Right lung (tissue), 5 donors: Measurements from ENCODE around the gene NR2E3. TPM values are rescaled to one million over a fixed set of nuclear protein-coding genes. Genes with fewer than 3 reads are reported as not detected.

Source experiments
- DNase-seq, 2 donors: peaks; one replicate each; pipeline ENCODE4 v3.0.0-alpha.2; 2013
- polyA plus RNA-seq, 5 donors: library from polyadenylated mRNA; unstranded; fragments of 120-200 nt; gene quantifications; one replicate each; pipeline versions ENCODE4 v1.2.1 to v1.2.3, GENCODE V29; 2013; ENCODE audit warnings: inconsistent platforms in 1 of 5, low replicate concordance in 1 of 5; ENCODE audit not compliant: insufficient read length in 5 of 5, insufficient read depth in 1 of 5

The NR2E3 gene
- polyA plus RNA-seq, 5 donors, result 0.56 to 0.97 (median 0.60) TPM

DNA sequence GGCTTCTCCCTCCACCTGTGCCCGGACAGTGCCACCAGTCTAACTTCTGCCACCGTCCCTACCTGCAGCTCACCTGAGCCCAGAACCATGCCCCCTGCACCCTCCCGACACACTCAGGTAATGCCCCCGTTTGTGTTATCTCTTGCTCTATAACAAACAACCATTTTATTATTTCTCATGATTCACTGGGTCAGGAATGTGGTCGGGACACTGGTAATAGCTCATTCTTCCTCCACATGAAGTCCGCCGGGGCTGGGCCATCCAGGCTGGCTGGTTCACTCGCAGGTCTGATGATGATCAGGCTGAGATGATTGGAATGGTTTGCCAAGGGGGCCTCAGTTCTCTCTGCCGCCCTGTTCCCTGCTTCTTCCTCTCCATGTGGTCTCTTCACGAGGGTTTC, 20.3 kb upstream of the NR2E3 start:
- DNase-seq, result no peak

- no peak for DNase-seq
Observed at GRCh38 chr15:71791975-71792374, 18.4 kb upstream of the NR2E3 start.

GRCh38 chr15:71792521-71792920, 17.8 kb upstream of the NR2E3 start:
- DNase-seq, result no peak

GRCh38 chr15:71798641-71799040, 11.7 kb upstream of the NR2E3 start:
- no peak for DNase-seq

GRCh38 chr15:71800190-71800589, 10.2 kb upstream of the NR2E3 start:
- no peak for DNase-seq

DNA sequence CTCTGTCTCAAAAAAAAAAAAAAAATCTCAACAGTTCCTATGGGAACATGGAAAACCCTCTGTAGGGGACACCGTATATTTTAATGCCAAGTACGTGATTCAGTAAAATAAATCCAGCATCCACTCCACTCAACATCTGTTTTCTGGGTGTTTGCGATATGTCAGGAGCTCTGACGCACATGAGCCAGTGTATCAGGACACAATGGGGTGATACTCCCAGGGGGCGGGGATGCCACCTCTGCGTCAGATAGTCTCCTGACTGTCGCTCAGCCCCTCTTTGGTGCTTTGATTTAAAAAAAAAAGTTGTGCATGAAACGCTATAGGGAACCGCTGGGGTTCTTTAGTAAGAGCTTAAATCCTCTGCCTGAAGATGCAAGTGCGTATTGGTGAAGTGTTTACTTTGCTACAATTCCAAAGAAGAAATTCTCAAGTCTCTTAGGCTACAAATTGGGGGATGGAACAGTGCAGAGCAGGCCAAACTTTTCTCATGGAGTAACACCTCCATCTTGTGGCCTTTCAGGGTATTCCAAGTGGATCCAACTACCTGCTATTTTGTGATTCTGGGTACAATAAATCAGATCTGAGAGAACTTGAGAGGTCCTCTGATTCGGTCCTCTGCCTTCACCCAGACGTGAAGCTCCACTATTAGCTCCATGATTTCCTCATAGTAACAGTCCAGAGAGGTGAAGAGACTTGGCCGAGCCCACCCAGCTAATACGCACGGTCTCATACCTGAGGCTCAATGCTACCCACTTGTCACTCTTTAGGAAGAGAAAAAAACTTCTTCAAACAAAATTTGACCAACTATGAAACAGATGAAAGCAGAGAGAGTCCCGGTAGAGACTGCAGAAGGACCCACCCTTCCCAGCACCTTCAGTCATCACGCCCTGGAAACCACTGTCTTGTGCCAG, 9.3 kb upstream of the NR2E3 start:
- peak; percentile 71 to 80 for DNase-seq

GRCh38 chr15:71801935-71802655, 8.3 kb upstream of the NR2E3 start:
- DNase-seq, result no peak

GRCh38 chr15:71802770-71803169, 7.6 kb upstream of the NR2E3 start:
- DNase-seq, result no peak

GRCh38 chr15:71804226-71804625, 6.1 kb upstream of the NR2E3 start:
- DNase-seq, result no peak

- no peak for DNase-seq
Observed at GRCh38 chr15:71804695-71805470, 5.5 kb upstream of the NR2E3 start.

GRCh38 chr15:71806452-71806931, 3.9 kb upstream of the NR2E3 start:
- peak; percentile 29 to 32 for DNase-seq

DNA sequence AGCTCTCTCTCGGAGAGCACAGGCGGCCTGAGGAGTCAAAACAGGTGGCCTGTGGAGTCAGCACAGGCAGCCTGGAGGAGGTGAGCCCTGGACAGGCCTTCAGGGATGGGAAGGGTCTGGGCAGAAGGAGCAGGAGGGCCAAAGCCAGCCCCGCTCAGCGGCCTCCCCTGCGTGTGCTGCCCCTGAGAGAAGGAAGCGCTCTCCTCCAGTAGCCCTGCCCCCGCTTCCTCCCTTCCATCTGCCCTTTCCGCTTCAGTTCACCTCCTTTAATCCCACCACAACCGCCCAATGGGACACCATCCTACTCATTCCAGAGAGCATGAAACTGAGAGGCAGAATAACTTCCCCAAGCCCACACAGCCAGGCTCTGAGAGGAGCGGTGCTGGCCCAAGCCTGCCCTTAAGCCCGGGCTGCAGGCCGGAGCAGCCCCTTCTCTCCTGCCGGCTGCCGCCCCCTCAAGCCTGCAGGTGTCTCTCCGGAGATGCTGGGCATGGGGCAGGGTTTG, 3.2 kb upstream of the NR2E3 start:
- DNase-seq, result no peak

- no peak for DNase-seq
Observed at GRCh38 chr15:71807691-71808091, 2.7 kb upstream of the NR2E3 start.

GRCh38 chr15:71808311-71809020, 1.9 kb upstream of the NR2E3 start:
- DNase-seq, result no peak

GRCh38 chr15:71809346-71809745, 1.0 kb upstream of the NR2E3 start:
- DNase-seq, result no peak

GRCh38 chr15:71811036-71811736, 832 bp downstream of the NR2E3 start:
- DNase-seq, result no peak

DNA sequence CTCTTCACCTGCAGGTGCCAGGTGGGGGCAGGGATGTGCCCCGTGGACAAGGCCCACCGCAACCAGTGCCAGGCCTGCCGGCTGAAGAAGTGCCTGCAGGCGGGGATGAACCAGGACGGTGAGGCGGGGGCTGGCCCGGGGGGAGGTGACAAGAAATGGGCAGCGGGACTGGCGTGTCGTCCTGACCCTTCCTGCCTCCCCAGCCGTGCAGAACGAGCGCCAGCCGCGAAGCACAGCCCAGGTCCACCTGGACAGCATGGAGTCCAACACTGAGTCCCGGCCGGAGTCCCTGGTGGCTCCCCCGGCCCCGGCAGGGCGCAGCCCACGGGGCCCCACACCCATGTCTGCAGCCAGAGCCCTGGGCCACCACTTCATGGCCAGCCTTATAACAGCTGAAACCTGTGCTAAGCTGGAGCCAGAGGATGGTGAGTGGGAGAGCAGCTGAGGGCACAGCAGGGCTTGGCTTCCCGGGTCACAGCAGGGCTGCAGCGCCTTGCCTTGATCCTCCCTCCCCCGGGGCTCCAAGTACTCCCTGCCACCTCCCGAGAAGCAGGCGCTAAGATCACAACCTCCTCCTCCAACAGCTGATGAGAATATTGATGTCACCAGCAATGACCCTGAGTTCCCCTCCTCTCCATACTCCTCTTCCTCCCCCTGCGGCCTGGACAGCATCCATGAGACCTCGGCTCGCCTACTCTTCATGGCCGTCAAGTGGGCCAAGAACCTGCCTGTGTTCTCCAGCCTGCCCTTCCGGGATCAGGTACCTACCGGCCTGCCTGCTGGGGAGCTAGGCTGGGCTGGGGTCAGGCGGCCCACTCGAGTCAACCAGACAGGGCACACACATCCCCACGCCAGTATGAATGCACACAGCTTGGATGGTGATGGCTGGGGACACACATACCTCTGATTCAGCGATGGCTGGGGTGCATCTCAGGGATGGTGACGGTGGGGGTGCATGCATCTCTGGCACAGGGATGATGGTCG, 1.7 kb downstream of the NR2E3 start:
- no peak for DNase-seq

DNA sequence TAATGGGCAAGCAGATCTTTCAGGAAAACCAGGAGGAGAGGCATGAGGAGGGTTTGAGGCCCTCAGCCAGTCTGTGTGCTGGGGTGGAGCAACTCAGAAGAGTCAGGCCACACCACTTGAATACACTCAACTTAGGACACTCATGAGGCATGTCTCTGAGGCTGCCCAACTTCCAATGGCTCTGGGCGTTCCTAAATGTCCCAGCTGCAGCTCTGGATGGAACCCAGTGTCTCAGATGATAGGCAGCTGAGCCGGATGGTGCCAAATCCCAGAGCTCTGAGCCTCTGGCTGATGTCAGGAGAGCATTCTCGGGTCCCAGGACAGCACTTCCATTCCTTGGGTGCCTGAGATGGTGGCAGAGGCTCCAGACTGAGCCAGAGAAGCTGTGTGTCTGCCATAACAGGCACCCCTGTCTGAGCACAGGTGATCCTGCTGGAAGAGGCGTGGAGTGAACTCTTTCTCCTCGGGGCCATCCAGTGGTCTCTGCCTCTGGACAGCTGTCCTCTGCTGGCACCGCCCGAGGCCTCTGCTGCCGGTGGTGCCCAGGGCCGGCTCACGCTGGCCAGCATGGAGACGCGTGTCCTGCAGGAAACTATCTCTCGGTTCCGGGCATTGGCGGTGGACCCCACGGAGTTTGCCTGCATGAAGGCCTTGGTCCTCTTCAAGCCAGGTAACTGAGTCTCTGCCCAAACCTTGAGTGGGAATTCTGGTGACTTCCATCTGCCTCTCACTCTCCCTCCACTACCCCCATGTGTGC, 2.8 kb downstream of the NR2E3 start:
- no peak for DNase-seq
